ENCODE results near the gene MTA1. TPM values are rescaled to one million over a fixed set of nuclear protein-coding genes. Genes with fewer than 3 reads are reported as not detected.
A peak's percentile ranks its signal among the peaks of the same experiment; 100 is the strongest.

MTA1 gene
- total and polyA plus RNA-seq, 2 of the 8 experiments (the other 6 are each of a cell fraction or from before 2014, with no cell fraction given), result 73.9 to 221 TPM

GRCh38 chr14:105476097-105476830, 56.6 kb downstream of the MTA1 start:
- Histone ChIP-seq H2BK12ac (ENCODE audit: low read depth, low read length) (peak overlapping the region; percentile 92; the same call in 1 of the 2 replicates), H3K27ac (ENCODE audit: low read depth, low read length) (no peak overlapping the region), H3K79me2 (ENCODE audit: control insufficient read depth in 1 of 2, insufficient read depth in 2 of 2, low read length in 2 of 2) (no peaks in the 10 kb centered on the region), H3K9ac (replicated peaks in 1 of 4; ENCODE audit: extremely low read depth in 1 of 4, low read depth in 3 of 4, low read length in 3 of 4) (no peak overlapping the region), H3K4ac (replicated peaks; ENCODE audit: insufficient read length, low read depth, low read length) (no peak overlapping the region), H2BK20ac (ENCODE audit: low read length) (no peak overlapping the region), H3K36me3 (ENCODE audit: control insufficient read depth in 2 of 4, insufficient read depth in 4 of 4, low read length in 3 of 4) (peaks cover 0 to 3% (median 0%) of the 10 kb centered on the region in 4 experiments; a peak in 1 of 8 replicates), H3K79me1 (ENCODE audit: low read depth, low read length) (no peaks in the 10 kb centered on the region), H3K27me3 (replicated peaks in 1 of 4; ENCODE audit: control insufficient read depth in 3 of 4, extremely low read depth in 1 of 4, insufficient read depth in 3 of 4, low read length in 3 of 4) (peaks cover 54 to 72% (median 63%) of the 10 kb centered on the region in 4 experiments), H3K18ac (ENCODE audit: extremely low read depth, low read length) (peak overlapping the region; percentile 48), H2AK5ac (ENCODE audit: low read depth, low read length) (peak overlapping the region; percentile 94; the same call in 1 of the 2 replicates), H2AFZ (ENCODE audit: low read length) (no peak overlapping the region), H4K5ac (ENCODE audit: insufficient read length, low read depth, low read length) (no peak overlapping the region), H2BK5ac (ENCODE audit: low read depth, low read length) (peak overlapping the region; percentile 52; the same call in 1 of the 2 replicates), H3K4me3 (ENCODE audit: extremely low read depth in 1 of 4, insufficient read depth in 2 of 4, low read depth in 3 of 4, low read length in 4 of 4) (peak overlapping the region in 2 of 4 experiments; percentile 23 to 78; a peak in 3 of 8 replicates), H3K4me2 (ENCODE audit: insufficient read depth in 1 of 2, low read depth in 2 of 2, low read length in 2 of 2) (peak overlapping the region; percentile 33 to 90), H3K14ac (ENCODE audit: insufficient read length) (no peak overlapping the region), H3K23me2 (ENCODE audit: low read depth, low read length) (peaks cover 16% of the 10 kb centered on the region; the same call in 1 of the 2 replicates), H2BK15ac (ENCODE audit: low read length) (peak overlapping the region; percentile 99; the same call in 1 of the 2 replicates), H4K20me1 (replicated peaks in 1 of 2; ENCODE audit: control insufficient read depth in 1 of 2, insufficient read depth in 2 of 2, low read length in 2 of 2) (peaks cover 8 to 23% of the 10 kb centered on the region in 2 experiments), H3K4me1 (replicated peaks in 1 of 4; ENCODE audit: control insufficient read depth in 3 of 4, insufficient read depth in 4 of 4, low read length in 3 of 4) (peaks cover 0 to 46% (median 30%) of the 10 kb centered on the region in 4 experiments; a peak in 6 of 7 replicates), H2BK120ac (replicated peaks; ENCODE audit: low read depth, low read length) (no peak overlapping the region), H3K23ac (ENCODE audit: insufficient read length) (no peak overlapping the region), H3K56ac (replicated peaks; ENCODE audit: insufficient read length, low read depth, low read length) (no peak overlapping the region), H3K9me3 (ENCODE audit: insufficient read depth in 2 of 2, low read depth in 1 of 2, low read length in 1 of 2) (no peaks in the 10 kb centered on the region), H4K8ac (ENCODE audit: extremely low read depth, insufficient read depth, low read length) (no peak overlapping the region), H4K91ac (replicated peaks; ENCODE audit: insufficient read length, low read length) (no peak overlapping the region)
- DNase-seq (ENCODE audit: low read depth in 1 of 2, low spot score in 2 of 2) (no peak), FAIRE-seq (no peak)
- ChIA-PET CTCF (ENCODE audit: partially characterized antibody) (interaction anchor here (1.2 to 1.8 kb wide), 4 partner anchors 10 to 430 kb away, joined by 3 to 7 read pairs (median 5); partner anchors contain the start of gene CRIP1), POLR2A (ENCODE audit: partially characterized antibody) (interaction anchor here (1.2 to 2.6 kb wide), 3 partner anchors 10 to 19 kb away, joined by 4 to 9 read pairs (median 8); partner anchors contain the start of gene CRIP1)
- TF ChIP-seq SUZ12 (IDR thresholded peaks at IDR 0.05; ENCODE audit: low read length) (peak; percentile 9; the same call in 1 of the 2 replicates), RNF2 (IDR thresholded peaks at IDR 0.05; ENCODE audit: borderline replicate concordance, low read depth, low read length, missing control alignments, poor library complexity, severe bottlenecking) (no peak), EZH2 (IDR thresholded peaks at IDR 0.05; ENCODE audit: low read depth, low read length, severe bottlenecking) (peak; percentile 38)
- 76% methylated on average over 18 of the region's 21 CpGs; no CpG with 5 or more reads in 1 of the 2 experiments for WGBS, 2 experiments (ENCODE audit: extremely low coverage in 1 of 2, insufficient coverage in 1 of 2, insufficient read length in 1 of 2, insufficient replicate concordance in 2 of 2, low coverage in 1 of 2, low lambda C conversion rate in 2 of 2, missing lambda C conversion rate in 1 of 2)

Data from H1 (cell line).